ENCODE results near the gene NRG3. TPM values are rescaled to one million over a fixed set of nuclear protein-coding genes. Genes with fewer than 3 reads are reported as not detected.

Gene NRG3
- total RNA-seq, 4 donors from 2014 or later, result under 0.01 to 0.65 (median 0.17) TPM

GRCh38 chr10:82497439-82497838, 622.4 kb downstream of the NRG3 start:
- Histone ChIP-seq H3K36me3 (no peaks in the 10 kb centered on the region), H3K4me1 (no peaks in the 10 kb centered on the region), H3K4me3 (no peak overlapping the region), H3K27ac (replicated peaks in 1 of 4) (no peak overlapping the region), H3K9me3 (no peaks in the 10 kb centered on the region), H3K27me3 (no peaks in the 10 kb centered on the region)
- DNase-seq (ENCODE audit: extremely low spot score), result no peak
- TF ChIP-seq POLR2AphosphoS5 (IDR thresholded peaks at IDR 0.05) (no peak), CTCF (IDR thresholded peaks at IDR 0.05) (no peak), EP300 (IDR thresholded peaks at IDR 0.05) (no peak), POLR2A (IDR thresholded peaks at IDR 0.05; ENCODE audit: low read depth) (no peak)
- 83% methylated on average over 2 of the region's 2 CpGs for WGBS
- intact Hi-C loops (cut with DNase I), result no loop called here

- intact Hi-C loops (cut with DNase I), result no loop called here
- H3K27me3 ChIP-seq, result no peaks in the 10 kb centered on the region
- no peak for TF ChIP-seq CTCF (IDR thresholded peaks at IDR 0.05)
- TF ChIP-seq POLR2AphosphoS5 (IDR thresholded peaks at IDR 0.05), result no peak
- no peak for TF ChIP-seq POLR2A (IDR thresholded peaks at IDR 0.05; ENCODE audit: low read depth)
- TF ChIP-seq EP300 (IDR thresholded peaks at IDR 0.05), result no peak
Measured at GRCh38 chr10:82498976-82499375, 624.0 kb downstream of the NRG3 start.

GRCh38 chr10:82505009-82505408, 630.0 kb downstream of the NRG3 start:
- no peak overlapping the region for H3K27ac ChIP-seq (replicated peaks in 1 of 4)
- H3K36me3 ChIP-seq, result no peaks in the 10 kb centered on the region
- no peak for DNase-seq (ENCODE audit: extremely low spot score)
- no peak for TF ChIP-seq POLR2A (IDR thresholded peaks at IDR 0.05; ENCODE audit: low read depth)
- TF ChIP-seq CTCF (IDR thresholded peaks at IDR 0.05), result no peak
- TF ChIP-seq EP300 (IDR thresholded peaks at IDR 0.05), result no peak
- no peak for TF ChIP-seq POLR2AphosphoS5 (IDR thresholded peaks at IDR 0.05)
- H3K4me3 ChIP-seq, result no peak overlapping the region
- intact Hi-C loops (cut with DNase I), result no loop called here
- H3K27me3 ChIP-seq, result no peaks in the 10 kb centered on the region
- H3K4me1 ChIP-seq, result no peaks in the 10 kb centered on the region
- WGBS, result 69% methylated on average over 3 of the region's 3 CpGs
- no peaks in the 10 kb centered on the region for H3K9me3 ChIP-seq

More at GRCh38 chr10:82498976-82499375, 624.0 kb downstream of the NRG3 start:
- Histone ChIP-seq H3K4me1 (no peaks in the 10 kb centered on the region), H3K36me3 (no peaks in the 10 kb centered on the region), H3K27ac (replicated peaks in 1 of 4) (no peak overlapping the region), H3K9me3 (no peaks in the 10 kb centered on the region), H3K4me3 (no peak overlapping the region)
- DNase-seq (ENCODE audit: extremely low spot score), result no peak

- Histone ChIP-seq H3K9me3 (no peaks in the 10 kb centered on the region), H3K27me3 (no peaks in the 10 kb centered on the region), H3K27ac (replicated peaks in 1 of 4) (no peak overlapping the region), H3K36me3 (no peaks in the 10 kb centered on the region), H3K4me1 (no peaks in the 10 kb centered on the region), H3K4me3 (no peak overlapping the region)
- TF ChIP-seq POLR2AphosphoS5 (IDR thresholded peaks at IDR 0.05), result no peak
- TF ChIP-seq CTCF (IDR thresholded peaks at IDR 0.05), result no peak
- no peak for TF ChIP-seq EP300 (IDR thresholded peaks at IDR 0.05)
- TF ChIP-seq POLR2A (IDR thresholded peaks at IDR 0.05; ENCODE audit: low read depth), result no peak
- WGBS, result 90% methylated on average over 3 of the region's 3 CpGs
- no peak for DNase-seq (ENCODE audit: extremely low spot score)
- intact Hi-C loops (cut with DNase I), result no loop called here
Measured at GRCh38 chr10:82506680-82507376, 631.8 kb downstream of the NRG3 start.

GRCh38 chr10:82515256-82515655, 640.3 kb downstream of the NRG3 start:
- intact Hi-C loops (cut with DNase I), result no loop called here
- TF ChIP-seq CTCF (IDR thresholded peaks at IDR 0.05), result no peak
- TF ChIP-seq EP300 (IDR thresholded peaks at IDR 0.05), result no peak
- no peak for TF ChIP-seq POLR2A (IDR thresholded peaks at IDR 0.05; ENCODE audit: low read depth)
- TF ChIP-seq POLR2AphosphoS5 (IDR thresholded peaks at IDR 0.05), result no peak
- 83% methylated on average over 1 of the region's 1 CpG for WGBS
- no peaks in the 10 kb centered on the region for H3K36me3 ChIP-seq
- no peaks in the 10 kb centered on the region for H3K27me3 ChIP-seq
- no peak for DNase-seq (ENCODE audit: extremely low spot score)
- no peaks in the 10 kb centered on the region for H3K4me1 ChIP-seq
- H3K27ac ChIP-seq (replicated peaks in 1 of 4), result no peak overlapping the region
- no peak overlapping the region for H3K4me3 ChIP-seq
- no peaks in the 10 kb centered on the region for H3K9me3 ChIP-seq

All from esophagus muscularis mucosa (tissue), 4 donors.